MCF 10A (cell line): Measurements from ENCODE around the gene DPYD. TPM values are rescaled to one million over a fixed set of nuclear protein-coding genes. Genes with fewer than 3 reads are reported as not detected.

Source experiments
- BruUV-seq: library from RNA; stranded (reverse); fragments of 400-500 nt; replicated peaks from 2 replicates; lab custom pipeline; 2021; lab: Mats Ljungman, UMichigan
- CTCF ChIA-PET: fragments of 300-600 bp; sonication (Branson Sonifier 250); formaldehyde crosslinking; extraction: SDS; loops from one replicate; lab custom pipeline; 2021; ENCODE audit warnings: antibody characterized with exemption, inconsistent platforms; lab: Yijun Ruan, JAX
- POLR2A ChIA-PET: fragments of 300-600, 350-650 bp; sonication (Branson Sonifier 250); formaldehyde crosslinking; extraction: SDS; loops from one replicate; lab custom pipeline; 2020; ENCODE audit warnings: antibody characterized with exemption, inconsistent platforms; lab: Yijun Ruan, JAX
- DNase-seq: peaks from one replicate; pipeline ENCODE4 v3.0.0-alpha.2; 2018; ENCODE audit not compliant: unreplicated experiment
- H3K27ac Mint-ChIP-seq: one replicate; pipeline ENCODE4 v1.8.0; 2022; ENCODE audit warnings: mild to moderate bottlenecking, low read depth, mixed read lengths; ENCODE audit not compliant: unreplicated experiment
- H3K27me3 Mint-ChIP-seq: one replicate; pipeline ENCODE4 v1.8.0; 2022; ENCODE audit warnings: mixed read lengths; ENCODE audit not compliant: insufficient read depth, unreplicated experiment
- H3K36me3 Mint-ChIP-seq: one replicate; pipeline ENCODE4 v1.8.0; 2022; ENCODE audit warnings: mild to moderate bottlenecking, moderate library complexity, mixed read lengths; ENCODE audit not compliant: insufficient read depth, unreplicated experiment
- H3K4me1 Mint-ChIP-seq: one replicate; pipeline ENCODE4 v1.8.0; 2022; ENCODE audit warnings: mixed read lengths; ENCODE audit not compliant: insufficient read depth, unreplicated experiment
- H3K4me3 Mint-ChIP-seq: one replicate; pipeline ENCODE4 v1.8.0; 2022; ENCODE audit warnings: mild to moderate bottlenecking, moderate library complexity, mixed read lengths; ENCODE audit not compliant: unreplicated experiment
- H3K9me3 Mint-ChIP-seq: one replicate; pipeline ENCODE4 v1.8.0; 2022; ENCODE audit warnings: mixed read lengths; ENCODE audit not compliant: unreplicated experiment
- CTCF ChIP-seq: fragments of 200-600 bp; IDR thresholded peaks from one replicate; pipeline ENCODE4 v1.8.0; 2022; ENCODE audit warnings: antibody characterized with exemption, mild to moderate bottlenecking; ENCODE audit not compliant: unreplicated experiment
- intact Hi-C: fragments of 100-400 bp; cut with micrococcal nuclease; formaldehyde crosslinking; loops from 2 replicates; pipeline ENCODE4 v1.14.1; 2022
- total RNA-seq: library from RNA; stranded (reverse); gene quantifications from 2 replicates; pipeline ENCODE4 v1.2.3, GENCODE V29; 2022

The DPYD gene
- total RNA-seq, 1 experiment from 2014 or later: 48.2 TPM

- H3K9me3 Mint-ChIP-seq: peaks cover 18% of the 10 kb centered on the region
- POLR2A ChIA-PET: no interaction called here
- peaks cover 7% of the 10 kb centered on the region for H3K4me1 Mint-ChIP-seq
- peak overlapping the region; percentile 20 for H3K27ac Mint-ChIP-seq
- CTCF ChIA-PET: no interaction called here
- no peak for TF ChIP-seq CTCF
- DNase-seq: no peak
- BruUV-seq: no TSS peak
- intact Hi-C loops: no loop called here
- H3K36me3 Mint-ChIP-seq: no peaks in the 10 kb centered on the region
- no peaks in the 10 kb centered on the region for H3K27me3 Mint-ChIP-seq
- no peak overlapping the region for H3K4me3 Mint-ChIP-seq
Observed at GRCh38 chr1:97623220-97623619, 297.6 kb downstream of the DPYD start.

- Mint-ChIP-seq H3K9me3 (peaks cover 18% of the 10 kb centered on the region), H3K4me1 (peaks cover 7% of the 10 kb centered on the region), H3K27ac (no peak overlapping the region), H3K36me3 (no peaks in the 10 kb centered on the region), H3K27me3 (no peaks in the 10 kb centered on the region), H3K4me3 (no peak overlapping the region)
- no TSS peak for BruUV-seq
- intact Hi-C loops: no loop called here
- DNase-seq: peak; percentile 11
- ChIA-PET CTCF (interaction anchor here (0.5 to 0.8 kb wide), 2 partner anchors 16 to 63 kb away, joined by 3 read pairs; no protein-coding TSS in a partner anchor), POLR2A (interaction anchor here (1.0 kb wide), 1 partner anchor 15 kb away, joined by 4 read pairs; no protein-coding TSS in a partner anchor)
- no peak for TF ChIP-seq CTCF
Observed at GRCh38 chr1:97621955-97622354, 298.9 kb downstream of the DPYD start.

- intact Hi-C loops: no loop called here
- Mint-ChIP-seq H3K27me3 (no peaks in the 10 kb centered on the region), H3K36me3 (no peaks in the 10 kb centered on the region), H3K4me3 (no peak overlapping the region), H3K27ac (no peak overlapping the region), H3K4me1 (peaks cover 7% of the 10 kb centered on the region), H3K9me3 (peaks cover 18% of the 10 kb centered on the region)
- TF ChIP-seq CTCF: no peak
- BruUV-seq: no TSS peak
- DNase-seq: no peak
- ChIA-PET CTCF (interaction anchor here (0.7 kb wide), 2 partner anchors 14 to 1132 kb away, joined by 3 to 5 read pairs; no protein-coding TSS in a partner anchor), POLR2A (interaction anchor here (0.5 kb wide), 1 partner anchor 703 kb away, joined by 3 read pairs; no protein-coding TSS in a partner anchor)
Observed at GRCh38 chr1:97619706-97620105, 301.1 kb downstream of the DPYD start.

- no peaks in the 10 kb centered on the region for H3K9me3 Mint-ChIP-seq
- CTCF ChIA-PET: no interaction called here
- POLR2A ChIA-PET: no interaction called here
- intact Hi-C loops: no loop called here
- H3K36me3 Mint-ChIP-seq: peaks cover 7% of the 10 kb centered on the region
- no peak for DNase-seq
- no peak overlapping the region for H3K4me3 Mint-ChIP-seq
- no peak overlapping the region for H3K27ac Mint-ChIP-seq
- H3K4me1 Mint-ChIP-seq: no peaks in the 10 kb centered on the region
- no peak for TF ChIP-seq CTCF
- no peaks in the 10 kb centered on the region for H3K27me3 Mint-ChIP-seq
- no TSS peak for BruUV-seq
Observed at GRCh38 chr1:97610748-97611147, 310.1 kb downstream of the DPYD start.
